K562 (cell line): ENCODE data around the gene SSH3. TPM values are rescaled to one million over a fixed set of nuclear protein-coding genes. Genes with fewer than 3 reads are reported as not detected.

ENCODE experiments used
- ARID1B ChIP-seq: fragments of 450-650 bp; IDR thresholded peaks from 2 replicates; pipeline ENCODE4 v1.6.1; 2016; ENCODE audit warnings: antibody characterized with exemption, mild to moderate bottlenecking, inconsistent platforms
- CBX5 ChIP-seq: IDR thresholded peaks from 2 replicates; pipeline ENCODE4 v1.6.1; 2014; ENCODE audit warnings: low read depth, borderline replicate concordance
- CTBP1 ChIP-seq: fragments of 450-650 bp; IDR thresholded peaks from 2 replicates; pipeline ENCODE4 v1.6.1; 2016; ENCODE audit warnings: borderline replicate concordance
- DNMT1 ChIP-seq: fragments of 450-650 bp; IDR thresholded peaks from 2 replicates; pipeline ENCODE4 v1.6.1; 2016; ENCODE audit warnings: antibody characterized with exemption, mild to moderate bottlenecking
- ETV5 ChIP-seq: sonication (generic); formaldehyde crosslinking; IDR thresholded peaks from 2 replicates; pipeline ENCODE4 v1.4.0; 2020; ENCODE audit warnings: low read depth, mild to moderate bottlenecking, missing genetic modification reagents
- ETV6 ChIP-seq, 3 experiments: fragments of 150-350 bp in 1 of 3; sonication (generic) in 1 of 3; formaldehyde crosslinking in 1 of 3; IDR thresholded peaks; 2 replicates each; pipeline versions ENCODE4 v1.6.1 to v1.8.0; 2014 to 2022; ENCODE audit warnings: borderline replicate concordance in 2 of 3, low read depth in 2 of 3, antibody characterized with exemption in 1 of 3, low read length in 1 of 3, mild to moderate bottlenecking in 1 of 3, missing genetic modification reagents in 1 of 3
- EZH2 ChIP-seq: IDR thresholded peaks from 2 replicates; pipeline ENCODE4 v1.6.1; 2012; ENCODE audit warnings: low read depth, mild to moderate bottlenecking, inconsistent platforms, low read length, borderline replicate concordance
- HDAC6 ChIP-seq: IDR thresholded peaks from 2 replicates; pipeline ENCODE4 v1.6.1; 2012; ENCODE audit warnings: low read depth, mild to moderate bottlenecking, control low read depth, inconsistent platforms, low read length, moderate library complexity
- NELFE ChIP-seq: IDR thresholded peaks from 2 replicates; pipeline ENCODE4 v1.6.1; 2011; ENCODE audit warnings: mild to moderate bottlenecking; ENCODE audit not compliant: insufficient read depth, insufficient read length
- NR1H2 ChIP-seq: sonication (generic); formaldehyde crosslinking; IDR thresholded peaks from 2 replicates; pipeline ENCODE4 v1.4.0; 2020; ENCODE audit warnings: mild to moderate bottlenecking, missing genetic modification reagents
- NR3C1 ChIP-seq: sonication (generic); formaldehyde crosslinking; IDR thresholded peaks from 2 replicates; pipeline ENCODE4 v1.8.1; 2022; ENCODE audit warnings: missing genetic modification reagents
- PPARD ChIP-seq: fragments of 250-450 bp; sonication (Bioruptor Pico); IDR thresholded peaks from 2 replicates; pipeline ENCODE4 v1.8.0; 2022; ENCODE audit warnings: inconsistent platforms, mild to moderate bottlenecking, moderate library complexity
- SIX5 ChIP-seq, 2 experiments: IDR thresholded peaks; 2 replicates each; pipeline ENCODE4 v1.6.1; 2011; ENCODE audit warnings: low read length in 2 of 2, borderline replicate concordance in 1 of 2, low read depth in 1 of 2, mild to moderate bottlenecking in 1 of 2, moderate library complexity in 1 of 2; ENCODE audit not compliant: insufficient read depth in 1 of 2
- ZBTB7A ChIP-seq: IDR thresholded peaks from 2 replicates; pipeline ENCODE4 v1.6.1; 2011; ENCODE audit warnings: low read depth, mild to moderate bottlenecking, low read length, moderate library complexity, borderline replicate concordance; ENCODE audit not compliant: control insufficient read depth
- ZFX ChIP-seq: sonication (generic); formaldehyde crosslinking; IDR thresholded peaks from 2 replicates; pipeline ENCODE4 v1.8.0; 2022; ENCODE audit warnings: mild to moderate bottlenecking, missing genetic modification reagents, moderate library complexity
- polyA plus RNA-seq, 8 experiments: library from polyadenylated mRNA; depleted of rRNA in 4 of 8; stranded (reverse) in 5 of 8; unstranded in 3 of 8; fragments of >200 nt; fragmentation: Nextera tagmentation in 2 of 8; fragmentation: Illumina TruSeq in 1 of 8; extraction: Ambion mirVana in 2 of 8; extraction: Trizol in 1 of 8; gene quantifications; 2 replicates each; pipeline versions ENCODE4 v1.2.1 to v1.2.3, GENCODE V29; 2011 to 2014; ENCODE audit warnings: inconsistent platforms in 1 of 8, missing spikeins in 1 of 8
- total RNA-seq, 7 experiments: library from RNA; depleted of rRNA in 6 of 7; stranded (reverse); fragments of >200 nt in 6 of 7; fragmentation: Illumina TruSeq in 2 of 7; extraction: Trizol in 2 of 7; gene quantifications; 2 replicates each; pipeline versions ENCODE4 v1.2.1 to v1.2.3, GENCODE V29; 2011 to 2021; ENCODE audit warnings: low replicate concordance in 1 of 7
- TF ChIP-seq, protein P1 (sequence below): fragments of 450-650 bp; IDR thresholded peaks from 2 replicates; pipeline ENCODE4 v1.6.1; 2016; ENCODE audit warnings: low read depth
- TF ChIP-seq, protein P2 (sequence below), 3 experiments: IDR thresholded peaks in 2 of 3; conservative IDR thresholded peaks in 1 of 3; 2 replicates each; pipeline ENCODE4 v1.5.1; 2011 to 2012; ENCODE audit warnings: low read length in 3 of 3, mild to moderate bottlenecking in 3 of 3, control low read depth in 2 of 3, improper control_type of control experiment in 1 of 3, inconsistent platforms in 1 of 3, low read depth in 1 of 3, mixed read lengths in 1 of 3, moderate library complexity in 1 of 3; ENCODE audit not compliant: insufficient read depth in 2 of 3

Gene SSH3
- total and polyA plus RNA-seq, 9 of the 15 experiments (the other 6 are each of a cell fraction or from before 2014, with no cell fraction given) = 0.07 to 1.0 (median 0.24) TPM; not detected in 3

DNA sequence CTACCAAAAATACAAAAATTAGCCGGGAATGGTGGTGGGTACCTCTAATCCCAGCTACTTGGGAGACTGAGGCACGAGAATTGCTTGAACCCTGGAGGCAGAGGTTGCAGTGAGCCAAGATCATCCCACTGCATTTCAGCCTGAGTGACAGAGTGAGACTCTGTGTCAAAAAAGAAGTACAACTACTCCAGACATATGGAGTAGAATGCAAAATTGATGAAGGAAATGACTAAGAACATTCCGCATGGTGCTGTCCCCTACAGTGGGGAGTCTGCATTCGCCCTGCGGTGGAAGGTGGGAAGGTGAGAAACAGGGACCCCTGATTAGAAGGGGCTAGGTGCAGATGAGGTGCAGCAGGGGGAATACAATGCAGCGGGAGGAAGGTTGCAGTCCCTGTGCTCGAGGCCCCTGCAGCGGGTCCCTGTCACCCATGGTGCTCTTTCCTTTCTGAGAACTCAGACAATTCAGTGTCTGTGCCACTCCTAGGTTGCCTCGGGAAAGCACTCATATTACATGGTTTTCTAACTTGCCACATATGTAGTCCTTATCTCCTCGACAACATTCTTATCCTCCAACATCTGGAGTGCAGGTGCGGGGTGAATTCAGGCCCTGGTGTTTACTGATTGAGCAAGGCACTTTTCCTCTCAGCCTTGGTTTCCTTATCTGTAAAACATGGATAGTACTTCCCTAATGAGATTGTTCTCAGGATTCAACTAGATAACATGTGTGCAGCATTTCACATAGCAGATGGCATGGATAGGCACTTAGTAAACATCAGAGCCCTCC is 44.8 kb downstream of the SSH3 start (continued):
- no peak for TF ChIP-seq ZFX
- TF ChIP-seq ETV5 (CRISPR knock-in tag) = no peak
- no peak for TF ChIP-seq NELFE
- no peak for TF ChIP-seq DNMT1
- TF ChIP-seq NR3C1 (CRISPR knock-in tag) = no peak
- no peak for TF ChIP-seq SIX5 (IDR thresholded peaks at IDR 0.05; ENCODE audit: borderline replicate concordance in 1 of 2, insufficient read depth in 1 of 2, low read depth in 1 of 2, low read length in 2 of 2)
- TF ChIP-seq CBX5 = no peak
- TF ChIP-seq ZBTB7A = no peak
- TF ChIP-seq, protein P1, sequence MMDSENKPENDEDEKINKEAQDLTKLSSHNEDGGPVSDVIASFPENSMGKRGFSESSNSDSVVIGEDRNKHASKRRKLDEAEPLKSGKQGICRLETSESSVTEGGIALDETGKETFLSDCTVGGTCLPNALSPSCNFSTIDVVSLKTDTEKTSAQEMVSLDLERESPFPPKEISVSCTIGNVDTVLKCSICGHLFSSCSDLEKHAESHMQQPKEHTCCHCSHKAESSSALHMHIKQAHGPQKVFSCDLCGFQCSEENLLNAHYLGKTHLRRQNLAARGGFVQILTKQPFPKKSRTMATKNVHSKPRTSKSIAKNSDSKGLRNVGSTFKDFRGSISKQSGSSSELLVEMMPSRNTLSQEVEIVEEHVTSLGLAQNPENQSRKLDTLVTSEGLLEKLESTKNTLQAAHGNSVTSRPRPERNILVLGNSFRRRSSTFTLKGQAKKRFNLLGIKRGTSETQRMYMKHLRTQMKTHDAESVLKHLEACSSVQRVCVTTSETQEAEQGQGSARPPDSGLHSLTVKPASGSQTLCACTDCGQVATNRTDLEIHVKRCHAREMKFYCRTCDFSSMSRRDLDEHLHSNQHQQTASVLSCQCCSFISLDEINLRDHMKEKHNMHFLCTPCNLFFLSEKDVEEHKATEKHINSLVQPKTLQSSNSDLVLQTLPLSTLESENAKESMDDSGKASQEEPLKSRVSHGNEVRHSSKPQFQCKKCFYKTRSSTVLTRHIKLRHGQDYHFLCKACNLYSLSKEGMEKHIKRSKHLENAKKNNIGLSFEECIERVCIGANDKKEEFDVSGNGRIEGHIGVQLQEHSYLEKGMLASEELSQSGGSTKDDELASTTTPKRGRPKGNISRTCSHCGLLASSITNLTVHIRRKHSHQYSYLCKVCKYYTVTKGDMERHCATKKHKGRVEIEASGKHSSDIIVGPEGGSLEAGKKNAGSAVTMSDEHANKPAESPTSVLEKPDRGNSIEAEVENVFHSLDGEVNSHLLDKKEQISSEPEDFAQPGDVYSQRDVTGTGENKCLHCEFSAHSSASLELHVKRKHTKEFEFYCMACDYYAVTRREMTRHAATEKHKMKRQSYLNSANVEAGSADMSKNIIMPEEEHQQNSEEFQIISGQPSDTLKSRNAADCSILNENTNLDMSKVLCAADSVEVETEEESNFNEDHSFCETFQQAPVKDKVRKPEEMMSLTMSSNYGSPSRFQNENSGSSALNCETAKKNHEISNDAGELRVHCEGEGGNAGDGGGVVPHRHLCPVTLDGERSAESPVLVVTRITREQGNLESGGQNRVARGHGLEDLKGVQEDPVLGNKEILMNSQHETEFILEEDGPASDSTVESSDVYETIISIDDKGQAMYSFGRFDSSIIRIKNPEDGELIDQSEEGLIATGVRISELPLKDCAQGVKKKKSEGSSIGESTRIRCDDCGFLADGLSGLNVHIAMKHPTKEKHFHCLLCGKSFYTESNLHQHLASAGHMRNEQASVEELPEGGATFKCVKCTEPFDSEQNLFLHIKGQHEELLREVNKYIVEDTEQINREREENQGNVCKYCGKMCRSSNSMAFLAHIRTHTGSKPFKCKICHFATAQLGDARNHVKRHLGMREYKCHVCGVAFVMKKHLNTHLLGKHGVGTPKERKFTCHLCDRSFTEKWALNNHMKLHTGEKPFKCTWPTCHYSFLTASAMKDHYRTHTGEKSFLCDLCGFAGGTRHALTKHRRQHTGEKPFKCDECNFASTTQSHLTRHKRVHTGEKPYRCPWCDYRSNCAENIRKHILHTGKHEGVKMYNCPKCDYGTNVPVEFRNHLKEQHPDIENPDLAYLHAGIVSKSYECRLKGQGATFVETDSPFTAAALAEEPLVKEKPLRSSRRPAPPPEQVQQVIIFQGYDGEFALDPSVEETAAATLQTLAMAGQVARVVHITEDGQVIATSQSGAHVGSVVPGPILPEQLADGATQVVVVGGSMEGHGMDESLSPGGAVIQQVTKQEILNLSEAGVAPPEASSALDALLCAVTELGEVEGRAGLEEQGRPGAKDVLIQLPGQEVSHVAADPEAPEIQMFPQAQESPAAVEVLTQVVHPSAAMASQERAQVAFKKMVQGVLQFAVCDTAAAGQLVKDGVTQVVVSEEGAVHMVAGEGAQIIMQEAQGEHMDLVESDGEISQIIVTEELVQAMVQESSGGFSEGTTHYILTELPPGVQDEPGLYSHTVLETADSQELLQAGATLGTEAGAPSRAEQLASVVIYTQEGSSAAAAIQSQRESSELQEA = no peak
- no peak for TF ChIP-seq PPARD (CRISPR knock-in tag)
- TF ChIP-seq, protein P2, sequence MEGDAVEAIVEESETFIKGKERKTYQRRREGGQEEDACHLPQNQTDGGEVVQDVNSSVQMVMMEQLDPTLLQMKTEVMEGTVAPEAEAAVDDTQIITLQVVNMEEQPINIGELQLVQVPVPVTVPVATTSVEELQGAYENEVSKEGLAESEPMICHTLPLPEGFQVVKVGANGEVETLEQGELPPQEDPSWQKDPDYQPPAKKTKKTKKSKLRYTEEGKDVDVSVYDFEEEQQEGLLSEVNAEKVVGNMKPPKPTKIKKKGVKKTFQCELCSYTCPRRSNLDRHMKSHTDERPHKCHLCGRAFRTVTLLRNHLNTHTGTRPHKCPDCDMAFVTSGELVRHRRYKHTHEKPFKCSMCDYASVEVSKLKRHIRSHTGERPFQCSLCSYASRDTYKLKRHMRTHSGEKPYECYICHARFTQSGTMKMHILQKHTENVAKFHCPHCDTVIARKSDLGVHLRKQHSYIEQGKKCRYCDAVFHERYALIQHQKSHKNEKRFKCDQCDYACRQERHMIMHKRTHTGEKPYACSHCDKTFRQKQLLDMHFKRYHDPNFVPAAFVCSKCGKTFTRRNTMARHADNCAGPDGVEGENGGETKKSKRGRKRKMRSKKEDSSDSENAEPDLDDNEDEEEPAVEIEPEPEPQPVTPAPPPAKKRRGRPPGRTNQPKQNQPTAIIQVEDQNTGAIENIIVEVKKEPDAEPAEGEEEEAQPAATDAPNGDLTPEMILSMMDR (IDR thresholded peaks at IDR 0.05 in 2 of 3, conservative IDR thresholded peaks at IDR 0.05 in 1 of 3; ENCODE audit: insufficient read depth in 2 of 3, low read depth in 1 of 3, low read length in 3 of 3) = no peak
- TF ChIP-seq EZH2 = no peak
- peak; percentile 94 for TF ChIP-seq CTBP1
- TF ChIP-seq ETV6 (IDR thresholded peaks at IDR 0.05; ENCODE audit: borderline replicate concordance in 1 of 2, low read depth in 2 of 2, low read length in 1 of 2) = no peak
- no peak for TF ChIP-seq ETV6 (CRISPR knock-in tag; IDR thresholded peaks at IDR 0.05; ENCODE audit: borderline replicate concordance)
- TF ChIP-seq NR1H2 (CRISPR knock-in tag) = no peak
- TF ChIP-seq HDAC6 = no peak
- TF ChIP-seq ARID1B = peak; percentile 97
